ENCODE measurements around the gene GTF2IRD1.
"Not testable (repeated sequence)": the region's sequence is repeated elsewhere in the genome, so short reads cannot be mapped to it uniquely, and the experiment has no call there.

The GTF2IRD1 gene

DNA sequence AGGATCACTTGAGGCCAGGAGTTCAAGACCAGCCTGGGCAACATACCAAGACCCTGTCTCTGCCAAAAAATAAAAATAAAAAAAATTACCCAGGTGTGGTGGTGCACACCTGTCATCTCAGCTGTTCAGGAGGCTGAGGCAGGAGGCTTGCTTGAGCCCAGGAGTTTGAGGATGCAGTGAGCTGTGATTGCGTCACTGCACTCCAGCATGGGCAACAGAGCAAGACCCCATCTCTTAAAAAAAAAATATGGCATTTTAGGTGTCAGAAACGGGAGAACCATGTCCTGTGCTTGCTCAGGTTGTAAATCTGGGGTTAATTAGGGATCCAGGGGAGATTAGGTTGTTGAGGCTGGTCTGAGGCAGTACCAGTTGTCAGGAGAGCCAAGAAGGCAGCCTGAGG is 64.9 kb downstream of the GTF2IRD1 start:
- DNase-seq: no peak

DNA sequence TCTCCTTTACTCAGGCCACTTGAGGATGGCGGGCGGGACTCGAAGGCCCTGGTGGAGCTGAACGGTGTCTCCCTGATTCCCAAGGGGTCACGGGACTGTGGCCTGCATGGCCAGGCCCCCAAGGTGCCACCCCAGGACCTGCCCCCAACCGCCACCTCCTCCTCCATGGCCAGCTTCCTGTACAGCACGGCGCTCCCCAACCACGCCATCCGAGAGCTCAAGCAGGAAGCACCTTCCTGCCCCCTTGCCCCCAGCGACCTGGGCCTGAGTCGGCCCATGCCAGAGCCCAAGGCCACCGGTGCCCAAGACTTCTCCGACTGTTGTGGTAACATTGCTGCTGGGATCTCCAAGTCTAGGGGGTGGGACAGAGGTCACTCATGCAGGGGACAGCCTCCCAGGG is 65.7 kb downstream of the GTF2IRD1 start:
- DNase-seq: no peak

DNA sequence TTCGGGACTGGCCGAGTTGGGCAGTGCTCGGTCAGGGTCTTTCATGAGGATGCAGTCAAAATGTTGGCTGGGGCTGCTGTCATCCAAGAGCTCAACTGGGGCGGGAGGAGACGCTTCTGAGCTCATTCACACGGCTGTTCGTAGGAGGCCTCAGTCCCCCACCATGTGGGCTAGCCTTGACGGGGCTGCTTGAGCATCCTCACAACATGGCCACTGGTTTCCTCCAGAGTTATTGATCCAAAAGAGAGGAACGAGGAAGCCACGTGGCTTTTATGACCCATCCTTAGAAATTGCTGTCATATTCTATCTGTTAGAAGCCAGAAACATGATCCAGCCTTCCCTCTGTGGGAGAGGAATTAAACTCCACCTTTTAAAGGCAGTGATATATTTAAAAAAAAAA is 68.1 kb downstream of the GTF2IRD1 start:
- no peak for DNase-seq

DNA sequence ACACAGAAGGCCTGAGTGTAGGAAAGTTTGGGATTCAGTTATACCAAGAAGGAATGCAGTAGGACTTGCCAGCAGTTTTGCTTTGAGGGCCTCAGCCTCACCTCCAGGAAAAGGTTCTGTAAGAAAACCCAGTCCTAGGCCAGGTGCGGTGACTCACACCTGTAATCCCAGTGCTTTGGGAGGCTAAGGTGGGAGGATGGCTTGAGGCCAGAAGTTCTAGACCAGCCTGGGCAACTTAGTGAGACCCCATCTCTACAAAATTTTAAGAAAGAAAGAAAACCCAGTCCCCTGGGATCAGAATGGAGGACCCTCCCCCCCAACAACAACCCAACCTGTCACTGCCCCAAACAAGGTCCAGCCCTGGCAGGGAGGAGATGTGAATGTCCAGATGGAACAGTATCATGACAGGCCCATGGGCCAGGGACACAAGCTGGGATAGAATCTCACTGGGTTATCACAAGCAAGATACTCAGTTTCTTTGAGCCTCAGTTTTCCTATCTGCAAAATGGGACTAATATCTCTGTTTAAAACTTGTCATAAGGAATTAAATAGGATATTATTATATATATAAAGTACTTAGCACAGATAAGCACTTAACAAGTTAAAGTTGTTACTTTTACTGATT is 68.7 kb downstream of the GTF2IRD1 start:
- no peak for DNase-seq

DNA sequence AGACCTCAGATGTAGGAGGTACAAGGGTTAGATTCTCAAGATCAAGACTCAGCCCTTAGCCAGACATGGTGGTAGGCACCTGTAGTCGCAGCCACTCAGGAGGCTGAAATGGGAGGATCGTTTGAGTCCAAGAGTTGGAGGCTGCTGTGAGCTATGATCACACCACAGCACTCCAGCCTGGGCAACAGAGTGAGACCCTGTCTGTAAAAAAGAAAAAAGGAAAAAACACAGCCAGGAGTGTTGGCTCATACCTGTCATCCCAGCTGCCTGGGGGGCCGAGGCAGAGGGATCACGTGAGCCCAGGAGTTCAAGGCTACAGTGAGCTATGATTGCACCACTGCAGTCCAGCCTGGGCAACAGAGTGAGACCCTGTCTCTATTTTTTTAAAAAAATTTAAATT is 69.3 kb downstream of the GTF2IRD1 start:
- no peak for DNase-seq

DNA sequence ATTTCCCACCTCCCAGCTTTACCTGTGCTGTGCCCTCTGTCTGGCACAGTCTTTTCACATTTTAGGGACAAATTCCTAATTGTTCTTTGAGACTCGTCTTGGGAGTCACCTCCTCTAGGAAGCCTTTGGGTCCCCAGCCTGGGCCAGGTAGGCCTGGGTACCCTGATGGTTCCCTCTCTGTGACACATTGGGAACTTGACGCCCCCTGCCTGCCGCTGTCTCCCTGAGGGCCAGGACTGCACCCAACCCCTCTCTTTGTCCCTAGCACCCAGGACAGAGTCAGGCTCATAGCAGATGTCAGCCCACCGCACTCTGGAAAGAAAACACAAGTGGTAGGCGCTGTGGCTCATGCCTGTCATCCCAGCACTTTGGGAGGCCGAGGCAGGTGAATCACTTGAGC is 71.4 kb downstream of the GTF2IRD1 start:
- no peak for DNase-seq

DNA sequence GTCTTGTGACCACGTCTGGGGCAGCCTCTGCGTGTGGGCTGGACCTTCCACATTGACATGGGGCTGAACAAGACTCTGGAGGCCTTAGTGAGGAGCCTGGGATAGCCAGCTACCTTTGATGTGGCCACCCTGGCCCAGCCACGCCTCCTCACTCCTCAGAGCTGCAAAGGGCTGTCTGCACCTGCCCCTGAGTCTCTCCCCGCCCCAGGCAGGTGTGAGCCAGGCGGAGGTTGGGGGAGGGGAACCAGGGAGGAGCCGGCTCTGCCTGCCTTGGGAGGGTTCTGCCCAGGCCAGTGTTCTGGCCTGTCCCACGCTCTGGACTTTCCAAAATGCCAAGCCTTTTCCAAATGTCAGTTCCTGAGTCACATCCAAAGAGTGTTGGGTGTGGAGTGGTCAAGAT is 72.2 kb downstream of the GTF2IRD1 start:
- no peak for DNase-seq

DNA sequence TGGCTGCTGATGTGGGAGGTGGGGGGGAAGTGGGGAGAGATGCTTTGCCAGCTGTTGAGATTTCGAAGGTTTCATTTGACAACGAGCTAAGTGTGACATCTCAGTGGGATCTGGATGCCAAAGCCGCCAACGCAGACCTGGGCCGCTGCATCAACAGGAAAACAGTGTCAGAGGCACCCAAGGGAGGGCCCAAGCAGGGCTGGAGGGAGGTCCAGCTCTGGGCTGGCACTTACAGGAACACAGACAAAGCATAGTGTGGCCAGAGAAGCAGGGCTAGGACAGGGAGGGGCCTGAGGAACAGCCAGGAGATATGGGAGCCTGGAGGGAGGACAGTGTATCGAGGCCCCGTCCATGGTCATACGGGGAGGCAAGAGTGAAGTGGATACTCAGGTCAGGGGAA is 73.1 kb downstream of the GTF2IRD1 start:
- no peak for DNase-seq

DNA sequence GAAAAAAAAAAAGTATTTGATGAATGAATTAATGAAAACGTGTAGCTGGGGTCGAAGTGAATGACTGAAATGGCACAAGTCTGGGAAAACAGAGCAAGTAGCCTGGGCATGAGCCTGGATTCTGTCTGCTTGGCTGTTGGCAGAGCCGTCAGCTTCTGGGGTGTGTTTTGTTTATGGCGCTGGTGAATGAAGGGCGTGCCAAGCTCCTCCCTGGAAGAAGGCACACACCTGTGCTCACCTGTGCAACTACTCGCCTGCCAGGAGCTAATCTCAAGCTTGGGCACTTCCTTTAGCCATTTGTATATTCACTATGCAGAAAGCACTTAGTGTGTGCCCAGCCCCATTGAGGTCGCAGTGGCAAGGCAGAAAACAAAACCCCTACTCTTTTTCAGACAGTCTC is 74.1 kb downstream of the GTF2IRD1 start:
- no peak for DNase-seq

DNA sequence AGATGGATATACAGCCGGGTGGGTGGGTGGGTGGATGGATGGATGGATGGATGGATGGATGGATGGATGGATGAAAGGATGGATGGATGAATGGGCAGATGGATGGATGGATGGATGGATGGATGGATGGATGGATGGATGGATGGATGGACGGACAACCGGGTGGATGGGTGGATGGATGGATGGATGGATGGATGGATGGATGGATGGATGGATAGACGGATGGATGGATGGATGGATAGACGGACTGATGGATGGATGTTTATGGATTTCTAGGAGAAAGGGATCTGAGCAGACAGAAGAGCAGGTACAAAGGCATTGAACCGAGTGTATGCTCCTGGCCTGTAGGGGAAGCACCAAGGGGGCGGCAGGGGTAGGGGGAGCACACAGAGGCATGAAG is 75.1 kb downstream of the GTF2IRD1 start:
- not testable (repeated sequence) for DNase-seq

DNA sequence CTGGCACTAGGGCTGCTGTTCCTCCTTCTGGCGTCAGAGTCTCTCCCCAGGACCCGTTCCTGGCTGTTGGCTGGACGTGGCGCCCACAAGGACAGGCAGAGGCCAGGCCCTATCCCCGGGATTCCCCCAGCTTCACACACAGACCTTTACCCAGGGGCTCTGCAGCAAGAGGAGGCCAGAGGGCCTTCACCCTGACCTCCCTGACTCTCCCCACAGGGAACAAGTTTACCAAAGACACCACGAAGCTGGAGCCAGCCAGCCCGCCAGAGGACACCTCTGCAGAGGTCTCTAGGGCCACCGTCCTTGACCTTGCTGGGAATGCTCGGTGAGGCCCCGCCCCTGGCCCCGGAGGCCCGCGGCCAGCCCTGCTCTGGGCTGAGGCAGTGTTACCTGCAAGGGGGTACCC is 82.2 kb downstream of the GTF2IRD1 start:
- no peak for DNase-seq

DNA sequence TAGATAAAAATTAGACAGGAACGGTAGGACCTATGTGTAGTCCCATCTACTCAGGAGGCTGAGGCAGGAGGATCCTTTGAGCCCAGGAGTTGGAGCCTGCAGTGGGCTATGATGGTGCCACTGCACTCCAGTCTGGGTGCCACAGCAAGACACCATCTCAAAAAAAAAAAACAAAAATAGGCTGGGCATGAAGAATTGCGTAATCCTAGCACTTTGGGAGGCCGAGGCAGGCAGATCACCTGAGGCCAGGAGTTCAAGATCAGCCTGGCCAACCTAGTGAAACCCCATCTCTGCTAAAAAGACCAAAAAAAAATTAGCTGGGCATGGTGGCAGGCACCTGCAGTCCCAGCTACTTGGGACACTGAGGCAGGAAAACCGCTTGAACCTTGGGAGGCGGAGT is 88.2 kb downstream of the GTF2IRD1 start:
- DNase-seq: not testable (repeated sequence)

DNA sequence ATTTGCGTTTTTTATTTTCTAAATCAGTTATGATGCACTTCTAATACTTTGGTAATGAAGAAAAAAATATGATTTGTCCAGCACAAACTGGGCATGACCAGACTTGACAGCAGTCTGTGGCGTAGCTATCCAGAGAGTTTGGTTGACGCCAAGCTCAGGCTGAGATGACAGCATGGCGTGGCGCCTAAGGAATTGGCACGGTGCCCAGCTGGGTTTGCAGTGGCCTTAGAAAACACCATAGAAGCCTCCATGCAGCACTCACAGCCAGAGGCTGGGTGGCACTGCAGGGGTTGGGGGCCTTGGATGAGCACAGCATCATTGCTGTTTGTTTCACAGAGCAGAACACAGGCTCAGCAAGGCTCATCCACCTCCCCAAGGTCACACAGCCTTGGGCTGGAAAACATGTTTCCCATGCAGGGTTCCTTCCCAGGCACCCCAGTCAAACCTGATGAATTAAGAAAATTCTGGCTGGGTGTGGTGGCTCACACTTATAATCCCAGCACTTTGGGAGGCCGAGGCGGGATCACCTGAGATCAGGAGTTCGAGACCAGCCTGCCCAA is 88.9 kb downstream of the GTF2IRD1 start:
- no peak for DNase-seq

DNA sequence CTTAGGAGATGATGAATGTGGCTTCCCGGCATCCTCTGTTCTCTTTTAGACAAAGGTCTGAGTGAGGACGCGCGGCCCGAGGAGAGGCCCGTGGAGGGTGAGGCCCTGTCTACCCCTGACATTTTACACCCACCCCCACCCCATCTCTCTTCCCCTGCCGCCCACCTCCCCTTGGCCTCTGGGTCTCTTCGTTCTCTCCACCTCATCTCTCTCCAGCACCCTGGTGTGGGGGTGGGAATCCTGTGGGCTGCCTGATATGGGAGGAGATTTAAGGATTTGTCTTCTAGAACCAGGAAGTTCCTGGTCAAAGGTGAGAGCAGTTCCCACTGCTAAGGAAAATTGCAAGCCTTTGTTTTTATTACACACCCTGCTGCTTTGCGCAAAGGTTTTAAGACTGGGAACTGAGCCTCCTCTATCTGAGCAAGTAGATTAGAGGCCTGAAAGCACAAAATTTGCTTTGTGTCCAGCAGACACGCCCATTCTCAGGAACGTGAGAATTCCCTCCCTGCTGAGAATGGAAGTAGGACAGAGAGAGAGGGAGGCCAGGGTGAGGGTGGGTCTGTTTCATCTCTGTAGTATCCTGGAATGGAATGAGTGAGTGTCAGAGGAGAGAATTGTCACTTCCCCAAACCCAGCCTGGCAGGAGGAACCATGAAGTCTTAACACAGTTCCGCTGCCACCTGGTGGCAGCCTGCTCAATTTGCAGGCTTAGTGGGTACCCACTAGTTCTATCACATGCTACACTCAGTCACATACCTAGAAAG is 91.2 kb downstream of the GTF2IRD1 start:
- DNase-seq: peak; percentile 61

DNA sequence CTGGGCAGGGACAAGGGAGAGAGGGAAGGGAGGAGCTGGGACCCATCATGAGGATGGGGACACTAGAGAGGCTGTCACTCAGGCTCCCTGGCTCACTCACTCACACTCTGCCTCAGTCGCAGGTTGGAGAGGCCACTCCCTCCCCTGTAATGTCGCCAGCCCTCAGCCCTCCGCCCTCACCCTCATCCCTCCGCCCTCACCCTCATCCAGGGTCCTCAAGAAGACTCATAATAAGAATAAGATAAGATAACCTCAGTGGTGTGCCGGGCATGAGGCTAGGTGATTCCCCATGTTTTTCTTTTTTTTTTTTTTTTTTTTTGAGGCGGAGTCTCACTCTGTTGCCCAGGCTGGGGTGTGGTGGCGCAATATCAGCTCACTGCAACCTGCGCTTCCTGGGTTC is 92.2 kb downstream of the GTF2IRD1 start:
- no peak for DNase-seq

DNA sequence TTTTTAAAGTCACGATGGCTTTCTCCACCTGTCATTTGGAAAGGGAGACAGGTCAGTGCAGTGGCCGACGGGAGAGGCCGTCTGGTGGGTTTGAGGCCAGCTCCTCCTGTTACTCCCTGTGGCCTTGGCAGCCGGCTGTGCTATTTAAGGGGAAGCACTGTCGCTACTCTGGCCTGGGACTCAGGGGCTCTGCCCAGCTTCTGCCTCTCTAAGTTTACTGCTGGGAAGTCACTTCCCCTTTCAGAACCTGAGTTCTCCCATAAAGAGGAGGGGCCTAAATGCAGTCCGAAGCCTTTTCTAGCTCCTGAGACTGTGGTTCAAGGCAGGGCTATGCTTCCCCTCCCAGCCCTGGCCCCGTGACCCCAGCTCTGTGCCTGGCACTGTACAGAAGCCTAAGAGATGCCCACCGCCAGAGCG is 99.9 kb downstream of the GTF2IRD1 start:
- DNase-seq: not testable (repeated sequence)

DNA sequence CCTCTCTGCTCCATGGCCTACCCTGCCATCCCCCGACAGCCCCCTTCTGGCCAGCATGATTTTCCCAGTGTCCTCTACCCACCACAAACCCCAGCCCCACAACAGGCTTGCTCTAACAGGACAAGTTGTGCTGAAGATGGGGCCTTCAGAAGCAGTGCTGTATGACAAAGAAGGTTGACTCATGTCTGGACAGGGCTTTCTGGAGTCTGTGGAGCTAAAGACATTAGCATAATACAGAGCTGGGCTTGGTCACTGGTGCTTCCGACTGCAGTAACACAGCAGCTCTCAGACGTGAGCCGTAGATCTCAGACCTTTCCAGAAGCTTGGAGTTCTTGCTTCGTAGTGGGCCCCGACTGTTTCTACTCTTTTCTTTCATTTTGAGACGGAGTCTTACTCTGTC is 100.5 kb downstream of the GTF2IRD1 start:
- DNase-seq: no peak

DNA sequence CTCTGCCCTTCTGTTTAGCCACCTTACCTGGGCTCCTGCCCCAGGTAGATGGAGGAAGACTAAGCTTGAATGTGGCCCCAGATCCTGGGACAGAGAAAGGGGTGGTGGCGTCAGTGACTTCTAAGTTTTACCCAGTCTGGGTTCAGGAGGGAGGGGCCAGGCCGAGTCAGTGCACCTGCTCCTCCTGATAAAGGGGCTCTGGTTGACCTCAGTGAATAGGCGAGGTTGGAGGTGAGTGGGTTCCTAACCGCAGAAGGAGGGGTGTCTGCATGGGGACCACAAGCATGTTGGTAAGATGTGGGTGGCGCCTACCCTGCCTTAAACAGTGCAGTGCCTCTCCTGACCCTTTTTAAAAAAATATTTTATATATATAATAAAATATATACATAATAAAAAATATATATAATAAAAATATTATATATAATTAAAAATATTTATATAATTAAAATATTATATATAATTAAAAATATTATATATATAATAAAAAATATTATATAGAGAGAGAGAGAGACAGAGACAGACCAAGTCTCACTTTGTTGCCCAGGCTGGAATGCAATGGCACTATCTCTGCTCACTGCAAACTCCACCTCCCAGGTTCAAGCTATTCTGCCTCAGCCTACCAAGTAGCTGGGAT is 106.5 kb downstream of the GTF2IRD1 start:
- DNase-seq: no peak

DNA sequence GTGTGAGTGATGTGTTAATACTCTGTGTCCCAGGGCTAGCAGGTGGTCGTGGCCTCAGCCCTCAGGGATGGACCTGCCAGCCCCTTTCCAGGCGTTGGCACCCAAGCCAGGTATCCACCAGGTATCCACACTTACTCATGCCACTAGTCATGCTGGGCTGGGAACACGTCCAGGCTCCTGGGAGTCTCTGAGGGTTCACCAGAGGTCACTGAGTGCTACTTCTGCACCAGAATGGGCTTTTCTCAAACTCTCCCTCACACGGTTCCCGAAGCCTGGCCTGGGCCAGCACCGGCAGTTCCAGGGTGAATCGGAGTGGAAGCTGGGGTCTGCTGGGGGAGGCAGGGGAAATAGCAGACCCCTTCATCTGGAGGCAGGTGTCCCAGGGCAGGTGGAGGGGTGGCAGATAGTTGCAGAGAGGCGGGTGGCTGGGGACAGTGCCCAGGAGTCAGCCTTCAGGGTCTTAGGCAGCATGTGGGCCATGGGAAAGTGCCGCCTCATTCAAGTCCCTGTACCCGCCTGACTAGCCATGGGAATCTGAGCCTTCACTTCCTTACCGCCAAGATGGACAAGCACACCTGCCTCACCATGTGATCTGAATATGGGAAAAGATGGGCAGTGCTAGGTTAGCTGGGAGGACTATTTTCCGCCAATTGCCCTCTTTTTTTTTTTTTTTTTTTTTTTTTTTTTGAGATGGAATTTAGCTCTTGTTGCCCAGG is 108.3 kb downstream of the GTF2IRD1 start:
- no peak for DNase-seq

DNA sequence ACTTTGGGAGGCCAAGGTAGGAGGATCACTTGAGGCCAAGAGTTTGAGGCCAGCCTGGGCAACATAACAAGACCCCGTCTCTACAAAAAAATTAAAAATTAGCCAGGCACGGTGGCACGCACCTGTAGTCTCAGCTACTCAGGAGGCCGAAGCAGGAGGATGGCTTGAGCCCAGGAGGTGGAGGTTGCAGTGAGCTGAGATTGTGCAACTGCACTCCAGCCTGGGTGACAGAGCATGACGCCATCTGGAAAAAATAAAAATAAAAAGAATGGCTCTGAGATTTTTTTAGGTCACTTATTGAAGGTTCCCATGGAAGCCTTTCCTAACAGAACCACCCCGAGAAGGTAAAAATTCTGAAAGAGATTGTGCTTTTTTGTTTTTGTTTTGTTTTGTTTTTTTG is 109.9 kb downstream of the GTF2IRD1 start:
- DNase-seq: not testable (repeated sequence)

DNA sequence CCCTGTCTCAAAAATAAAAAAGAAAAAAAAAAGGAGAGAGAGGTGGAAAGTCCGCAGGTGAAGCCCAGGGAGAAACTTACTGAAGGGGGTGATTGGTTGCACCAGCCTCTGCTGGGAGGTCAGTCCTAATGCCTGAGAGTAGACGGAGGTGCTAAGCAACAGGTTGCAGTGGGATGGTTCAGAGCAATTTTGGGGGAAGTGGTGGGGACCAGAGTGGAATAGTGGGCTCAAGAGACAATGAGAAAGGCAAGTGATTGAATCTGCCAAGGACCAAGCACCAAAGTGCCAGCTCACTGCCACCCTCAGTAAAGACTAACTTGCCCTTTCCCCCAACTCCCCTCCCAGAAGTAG is 113.6 kb downstream of the GTF2IRD1 start:
- no peak for DNase-seq

DNA sequence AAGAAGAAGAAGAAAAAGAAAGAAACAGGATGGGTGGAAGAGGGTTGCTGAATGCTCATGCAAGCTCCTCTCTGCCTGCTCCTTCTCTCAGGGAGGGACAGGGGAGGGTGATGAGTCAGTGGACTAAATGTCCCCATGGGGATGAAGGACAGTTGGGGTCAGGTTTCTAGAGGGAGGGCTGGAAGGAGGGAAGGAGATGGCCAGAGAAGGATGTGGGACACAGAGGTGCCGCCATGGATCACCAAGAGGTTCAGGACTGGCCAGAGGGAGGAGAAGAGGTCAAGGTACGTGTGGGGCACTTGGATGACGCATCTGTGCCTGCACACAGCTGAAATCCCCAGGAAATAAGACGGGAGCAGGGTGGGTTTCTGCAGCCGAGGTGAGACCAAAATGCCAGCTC is 115.0 kb downstream of the GTF2IRD1 start:
- DNase-seq: no peak

DNA sequence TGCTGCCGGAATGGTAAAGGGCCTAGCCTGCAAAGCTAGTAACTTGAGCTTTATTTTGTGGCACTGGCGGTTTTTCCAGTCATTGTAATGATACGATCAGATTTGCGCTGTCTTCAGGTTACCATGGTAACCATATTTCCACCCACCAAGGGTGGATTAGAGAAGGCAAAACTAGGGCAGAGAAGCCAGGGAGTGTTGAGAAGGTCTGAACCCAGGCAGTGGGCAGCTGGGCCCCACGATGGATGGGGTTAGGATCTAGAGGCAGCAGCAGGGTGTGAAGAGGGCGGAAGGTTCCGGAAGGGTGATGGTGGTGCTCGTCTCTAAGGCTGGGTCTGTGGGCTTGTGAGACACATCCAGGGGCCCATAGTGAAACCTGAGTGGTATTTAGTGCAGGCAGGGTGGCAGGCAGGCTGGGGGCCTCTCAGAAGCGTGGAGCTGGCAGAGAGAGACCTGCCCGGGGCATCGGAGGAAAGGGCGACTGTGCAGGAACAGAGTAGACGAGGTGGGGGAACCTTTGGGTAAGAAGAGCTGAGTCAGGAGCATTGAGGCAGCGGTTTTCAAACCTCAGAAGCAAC is 115.9 kb downstream of the GTF2IRD1 start:
- peak; percentile 35 for DNase-seq

Measured in activated CD4-positive, alpha-beta T cell treated with anti-CD3 and anti-CD28 coated beads for 48 hours (primary cell).